PC-9 (cell line): ENCODE measurements around the gene PNPLA3. TPM values are rescaled to one million over a fixed set of nuclear protein-coding genes. Genes with fewer than 3 reads are reported as not detected.
A peak's percentile ranks its signal among the peaks of the same experiment; 100 is the strongest.

ENCODE experiments used
- BruUV-seq: library from RNA; stranded (reverse); fragments of 400-500 nt; replicated peaks from 2 replicates; lab custom pipeline; 2021; lab: Mats Ljungman, UMichigan
- CTCF ChIA-PET: fragments of 300-600 bp; sonication (Branson Sonifier 250); formaldehyde crosslinking; loops from one replicate; lab custom pipeline; 2022; ENCODE audit warnings: antibody characterized with exemption; lab: Charles Lee
- POLR2A ChIA-PET: fragments of 300-600 bp; sonication (Branson Sonifier 250); formaldehyde crosslinking; loops from one replicate; lab custom pipeline; 2022; ENCODE audit warnings: antibody characterized with exemption; ENCODE audit not compliant: unreplicated experiment; lab: Charles Lee
- DNase-seq, 2 experiments: peaks; one replicate each; pipeline versions ENCODE4 v3.0.0 to v3.0.0-alpha.2; 2015 to 2022; ENCODE audit warnings: mixed read lengths in 1 of 2
- H2AFZ ChIP-seq: fragments of 200-600 bp; sonication (generic); 2 replicates; pipeline ENCODE4 v1.8.1; 2017; ENCODE audit warnings: antibody characterized with exemption
- H3F3A ChIP-seq: fragments of 200-600 bp; sonication (generic); 2 replicates; pipeline ENCODE4 v1.8.1; 2017; ENCODE audit warnings: antibody characterized with exemption, mild to moderate bottlenecking, low read depth; ENCODE audit not compliant: insufficient read depth
- H3K27ac ChIP-seq: fragments of 200-600 bp; sonication (generic); 2 replicates; pipeline ENCODE4 v1.6.1; 2016; ENCODE audit warnings: mixed run types
- H3K27me3 ChIP-seq: fragments of 200-600 bp; sonication (generic); 2 replicates; pipeline ENCODE4 v1.6.1; 2016; ENCODE audit warnings: low read depth, mixed run types; ENCODE audit not compliant: insufficient read depth
- H3K36me3 ChIP-seq: fragments of 200-600 bp; sonication (generic); 2 replicates; pipeline ENCODE4 v1.6.1; 2016; ENCODE audit warnings: low read depth, mixed run types
- H3K4me1 ChIP-seq: fragments of 200-600 bp; sonication (generic); replicated peaks from 2 replicates; pipeline ENCODE4 v1.6.1; 2016; ENCODE audit warnings: mixed run types; ENCODE audit not compliant: insufficient read depth
- H3K4me2 ChIP-seq: fragments of 200-600 bp; sonication (generic); 2 replicates; pipeline ENCODE4 v1.6.1; 2017; ENCODE audit warnings: mixed run types
- H3K4me3 ChIP-seq: fragments of 200-600 bp; sonication (generic); 2 replicates; pipeline ENCODE4 v1.6.1; 2016; ENCODE audit warnings: mixed run types
- H3K79me2 ChIP-seq: fragments of 200-600 bp; sonication (generic); 2 replicates; pipeline ENCODE4 v1.6.1; 2017; ENCODE audit warnings: low read depth, mixed run types
- H3K9me2 ChIP-seq: fragments of 200-600 bp; sonication (generic); 2 replicates; pipeline ENCODE4 v1.8.1; 2017; ENCODE audit warnings: mild to moderate bottlenecking; ENCODE audit not compliant: insufficient read depth
- H3K9me3 ChIP-seq: fragments of 200-600 bp; sonication (generic); 2 replicates; pipeline ENCODE4 v1.8.1; 2016; ENCODE audit warnings: low read depth; ENCODE audit not compliant: insufficient read depth
- H4K20me1 ChIP-seq: fragments of 200-600 bp; sonication (generic); 2 replicates; pipeline ENCODE4 v1.8.1; 2017; ENCODE audit not compliant: insufficient read depth
- CTCF ChIP-seq: fragments of 200-600 bp; sonication (generic); conservative IDR thresholded peaks from 2 replicates; pipeline ENCODE4 v1.6.1; 2017; ENCODE audit warnings: mixed run types, antibody characterized with exemption, mild to moderate bottlenecking, moderate library complexity
- EZH2 ChIP-seq: fragments of 200-600 bp; sonication (generic); IDR thresholded peaks from 2 replicates; pipeline ENCODE4 v1.8.0; 2017; ENCODE audit warnings: antibody characterized with exemption, low read depth
- intact Hi-C: fragments of 100-400 bp; cut with micrococcal nuclease; formaldehyde crosslinking; loops from one replicate; pipeline ENCODE4 v1.10.0; 2022; ENCODE audit not compliant: unreplicated experiment
- total RNA-seq: library from RNA; stranded (reverse); gene quantifications from 2 replicates; pipeline ENCODE4 v1.2.3, GENCODE V29; 2021

PNPLA3 gene
- total RNA-seq, 1 experiment from 2014 or later, result 26.8 TPM

- CTCF ChIA-PET, result interaction anchor here (1.0 kb wide), 1 partner anchor 56 kb away, joined by 4 read pairs; no protein-coding TSS in a partner anchor
- Histone ChIP-seq H3K36me3 (no peaks in the 10 kb centered on the region), H3K4me1 (no peaks in the 10 kb centered on the region), H3K27ac (no peak overlapping the region), H3K27me3 (peaks cover 36% of the 10 kb centered on the region), H3F3A (no peaks in the 10 kb centered on the region), H3K79me2 (no peaks in the 10 kb centered on the region), H3K9me2 (no peaks in the 10 kb centered on the region), H4K20me1 (no peaks in the 10 kb centered on the region), H2AFZ (no peak overlapping the region), H3K4me2 (no peak overlapping the region), H3K9me3 (no peaks in the 10 kb centered on the region), H3K4me3 (no peak overlapping the region)
- POLR2A ChIA-PET, result no interaction called here
- peak in 1 of 2 experiments; percentile 48 for DNase-seq
- no TSS peak for BruUV-seq
- TF ChIP-seq CTCF (peak; percentile 52), EZH2 (no peak)
- intact Hi-C loops, result loop anchor here (5.0 kb wide), 1 partner anchor 57 kb away; no protein-coding TSS in a partner anchor
These were observed 33.7 kb upstream of the PNPLA3 start for GRCh38 chr22:43889860-43890253.

- Histone ChIP-seq H3K4me1 (0 out of 2 replicates have a peak, but pooled peaks cover 3% of the 10 kb centered on the region), H3K4me2 (no peak overlapping the region), H4K20me1 (no peaks in the 10 kb centered on the region), H2AFZ (no peak overlapping the region), H3K9me3 (no peaks in the 10 kb centered on the region), H3K9me2 (no peaks in the 10 kb centered on the region), H3K79me2 (no peaks in the 10 kb centered on the region), H3K27ac (no peak overlapping the region), H3K4me3 (no peak overlapping the region), H3K27me3 (peaks cover 31% of the 10 kb centered on the region), H3F3A (no peaks in the 10 kb centered on the region), H3K36me3 (no peaks in the 10 kb centered on the region)
- CTCF ChIA-PET, result no interaction called here
- intact Hi-C loops, result no loop called here
- TF ChIP-seq CTCF, result no peak
- no peak for TF ChIP-seq EZH2
- no peak for DNase-seq
- POLR2A ChIA-PET, result no interaction called here
- no TSS peak for BruUV-seq
These were observed 32.7 kb upstream of the PNPLA3 start for GRCh38 chr22:43890901-43891331.

- Histone ChIP-seq H3K36me3 (no peaks in the 10 kb centered on the region), H3K4me3 (no peak within 1 kb of the TSS), H3K79me2 (no peaks in the 10 kb centered on the region), H3K27me3 (peaks cover 26% of the 10 kb centered on the region; the same call in 1 of the 2 replicates), H3K9me2 (no peaks in the 10 kb centered on the region), H3K4me1 (0 out of 2 replicates have a peak, but pooled peaks cover 5% of the 10 kb centered on the region), H2AFZ (no peak within 1 kb of the TSS), H3K4me2 (no peak within 1 kb of the TSS), H4K20me1 (no peaks in the 10 kb centered on the region), H3F3A (no peaks in the 10 kb centered on the region), H3K9me3 (no peaks in the 10 kb centered on the region), H3K27ac (no peak within 1 kb of the TSS)
- DNase-seq, result no peak
- no peak for TF ChIP-seq CTCF
- no peak for TF ChIP-seq EZH2
- POLR2A ChIA-PET, result no interaction called here
- intact Hi-C loops, result no loop called here
- BruUV-seq, result no TSS peak
- CTCF ChIA-PET, result no interaction called here
These were observed 32.0 kb upstream of the PNPLA3 start, which contains the start of gene PNPLA5 for GRCh38 chr22:43891360-43892182. Gene PNPLA5 (minus strand): TSS chr22:43892013. CDS start chr22:43891880, 133 bp downstream.
